Kidney glomerular epithelial cell (primary cell): ENCODE measurements around the gene MAP2K4.

Source experiments
- DNase-seq: peaks from one replicate; lab custom pipeline; 2025; lab: John Stamatoyannopoulos, UW

MAP2K4 gene

DNA sequence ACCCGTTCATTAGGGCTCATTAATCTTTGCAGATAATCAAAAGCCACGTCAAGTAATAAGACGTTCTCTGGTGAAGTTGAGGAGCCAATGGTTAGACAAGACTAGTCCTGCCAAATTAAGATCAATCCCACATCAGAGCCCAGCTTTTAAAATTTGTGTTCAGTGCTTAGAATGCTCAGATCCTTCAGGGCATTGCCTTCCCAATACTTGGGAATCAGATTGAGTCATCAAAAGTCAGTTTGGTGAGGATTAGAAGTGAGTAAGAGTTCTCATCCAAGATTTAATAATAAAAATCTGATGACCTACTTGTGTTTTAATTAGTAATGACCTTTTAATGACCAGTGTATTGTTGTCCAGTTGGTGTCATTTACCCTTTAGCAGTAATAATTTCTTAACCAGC, 19.8 kb downstream of the MAP2K4 start:
- no peak for DNase-seq

GRCh38 chr17:12041312-12041711, 20.6 kb downstream of the MAP2K4 start:
- peak; percentile 41 for DNase-seq

DNA sequence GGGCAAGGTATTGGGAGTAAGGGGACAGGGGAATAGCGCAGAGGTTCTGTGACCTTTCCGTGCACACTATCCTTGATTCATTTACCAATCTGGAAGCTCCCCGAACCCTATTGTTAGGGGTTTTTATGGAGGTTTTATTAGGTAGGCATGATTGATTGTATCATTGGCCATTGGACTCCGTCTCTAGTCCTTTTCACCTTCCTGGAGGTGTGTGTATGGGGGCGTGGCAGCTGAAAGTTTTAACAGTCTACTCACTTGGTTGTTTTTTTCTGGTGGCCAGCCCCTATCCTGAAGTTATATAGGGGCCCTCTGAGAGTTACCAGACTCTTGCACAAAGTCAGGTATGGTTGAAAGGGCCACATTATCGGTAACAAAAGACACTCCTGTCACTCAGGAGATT, 23.0 kb downstream of the MAP2K4 start:
- DNase-seq = no peak

DNA sequence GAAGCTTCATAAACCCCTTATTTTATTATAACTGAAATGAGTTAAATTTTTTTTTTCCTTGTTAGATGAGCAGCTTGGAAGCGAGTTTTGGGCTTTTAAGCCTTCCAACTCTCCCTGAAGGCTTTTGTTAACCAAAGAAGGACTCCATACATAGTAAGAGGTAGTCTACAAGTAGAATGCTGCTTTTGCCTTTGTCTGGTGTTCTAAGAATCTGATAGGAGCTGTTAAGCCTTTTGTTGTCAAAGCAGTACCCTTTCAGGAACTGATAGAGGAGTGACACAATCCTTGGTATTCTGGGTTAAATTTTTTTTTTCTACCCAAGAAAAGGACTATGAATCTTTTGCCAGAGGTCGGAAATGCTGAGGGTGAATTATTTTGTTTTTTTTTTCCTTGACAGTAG, 26.1 kb downstream of the MAP2K4 start:
- no peak for DNase-seq

GRCh38 chr17:12047681-12048376, 27.2 kb downstream of the MAP2K4 start:
- no peak for DNase-seq

DNA sequence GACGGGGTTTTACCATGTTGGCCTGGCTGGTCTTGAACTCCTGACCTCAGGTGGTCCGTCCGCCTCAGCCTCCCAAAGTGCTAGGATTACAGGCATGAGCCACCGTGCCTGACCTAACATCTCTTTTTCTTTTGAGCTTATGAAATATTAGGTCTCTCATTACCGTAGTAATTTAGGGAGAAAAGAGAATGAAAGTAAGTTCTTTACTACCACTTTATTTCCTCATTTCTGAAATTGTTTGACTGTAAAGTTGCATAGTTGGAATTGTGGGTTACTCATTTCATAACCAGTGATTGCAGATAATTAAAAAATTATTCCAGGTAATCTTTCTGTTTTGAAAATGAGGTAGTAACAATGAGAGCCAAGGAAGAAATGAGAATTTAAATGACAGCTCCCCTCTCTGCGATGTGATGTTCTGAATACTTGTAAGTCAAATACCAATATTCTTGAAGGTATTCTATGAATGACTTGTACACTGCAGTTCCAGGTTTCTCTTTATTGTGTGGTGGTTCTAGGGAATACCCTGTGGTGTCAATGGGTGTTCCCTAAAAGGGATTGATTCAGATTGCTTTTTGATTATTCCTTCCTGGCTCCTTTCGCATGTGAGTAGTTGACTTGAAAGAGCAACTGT, 28.3 kb downstream of the MAP2K4 start:
- DNase-seq = no peak

DNA sequence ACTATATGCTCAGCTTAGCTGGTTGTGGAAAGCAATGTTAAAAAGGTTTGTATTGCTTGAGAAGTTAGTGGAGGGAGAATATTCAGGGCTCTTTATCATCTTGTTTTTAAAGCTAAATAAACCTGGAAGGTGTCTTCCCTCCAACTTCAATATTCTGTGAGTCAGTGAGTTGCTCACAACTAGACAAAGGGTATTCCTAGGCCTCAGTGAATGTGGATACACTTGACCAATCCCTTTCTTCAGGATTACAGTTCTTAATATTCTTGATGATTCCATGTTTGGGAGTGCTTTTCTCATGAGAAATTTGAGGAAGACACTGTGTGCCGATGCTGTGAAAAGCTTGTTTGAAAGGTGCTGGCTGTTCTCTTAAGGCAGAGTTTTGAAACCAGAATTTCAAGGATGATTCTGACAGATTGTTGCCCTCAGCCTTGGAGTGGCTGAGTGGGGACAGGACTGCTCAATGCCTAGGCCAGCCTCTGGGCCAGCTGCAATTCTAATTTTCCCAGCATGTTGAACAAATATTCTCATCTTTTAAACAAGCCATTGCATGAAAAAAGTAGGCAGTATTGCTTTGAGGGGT, 30.1 kb downstream of the MAP2K4 start:
- DNase-seq = peak; percentile 51

GRCh38 chr17:12053552-12053951, 32.9 kb downstream of the MAP2K4 start:
- no peak for DNase-seq

GRCh38 chr17:12055889-12056288, 35.2 kb downstream of the MAP2K4 start:
- no peak for DNase-seq

- no peak for DNase-seq
Observed at GRCh38 chr17:12057520-12057919, 36.8 kb downstream of the MAP2K4 start.

GRCh38 chr17:12058535-12058934, 37.9 kb downstream of the MAP2K4 start:
- DNase-seq = no peak

DNA sequence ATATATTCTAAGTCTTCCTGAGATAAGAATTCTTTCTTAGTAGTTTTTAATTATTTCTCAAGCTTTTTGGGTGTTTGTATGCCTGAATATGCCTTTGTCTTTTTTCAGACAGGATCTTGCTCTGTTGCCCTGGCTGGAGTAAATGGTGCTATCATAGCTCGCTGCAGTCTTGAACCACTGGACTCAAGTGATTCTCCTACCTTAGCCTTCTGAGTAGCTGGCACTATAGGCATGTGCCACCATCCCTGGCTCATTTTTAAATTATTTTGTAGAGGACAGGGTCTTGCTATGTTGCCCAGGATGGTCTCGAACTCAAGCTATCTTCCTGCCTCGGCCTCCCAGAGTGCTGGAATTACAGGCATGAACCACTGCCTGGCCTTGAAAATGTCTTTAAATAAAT, 41.6 kb downstream of the MAP2K4 start:
- no peak for DNase-seq

- no peak for DNase-seq
Observed at GRCh38 chr17:12064395-12064794, 43.7 kb downstream of the MAP2K4 start.

DNA sequence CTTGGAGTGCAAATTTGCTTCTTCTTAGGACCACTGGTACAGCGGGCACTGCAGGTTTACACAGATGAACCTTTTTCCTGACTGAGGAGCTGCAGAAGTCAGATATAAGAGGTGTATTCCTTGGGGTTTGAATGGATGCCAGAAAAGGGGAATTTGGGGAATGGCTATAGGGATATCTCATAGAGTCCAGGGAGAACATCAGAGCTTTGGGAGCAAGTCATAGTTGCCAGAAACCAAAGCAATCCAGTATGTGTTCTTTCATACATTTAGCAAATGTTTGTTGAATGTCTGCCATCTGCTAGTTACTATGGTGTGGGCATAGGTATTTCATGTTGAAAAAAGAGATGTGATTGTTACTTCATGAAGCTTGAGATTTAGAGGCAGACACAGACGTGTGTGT, 46.8 kb downstream of the MAP2K4 start:
- DNase-seq = no peak

DNA sequence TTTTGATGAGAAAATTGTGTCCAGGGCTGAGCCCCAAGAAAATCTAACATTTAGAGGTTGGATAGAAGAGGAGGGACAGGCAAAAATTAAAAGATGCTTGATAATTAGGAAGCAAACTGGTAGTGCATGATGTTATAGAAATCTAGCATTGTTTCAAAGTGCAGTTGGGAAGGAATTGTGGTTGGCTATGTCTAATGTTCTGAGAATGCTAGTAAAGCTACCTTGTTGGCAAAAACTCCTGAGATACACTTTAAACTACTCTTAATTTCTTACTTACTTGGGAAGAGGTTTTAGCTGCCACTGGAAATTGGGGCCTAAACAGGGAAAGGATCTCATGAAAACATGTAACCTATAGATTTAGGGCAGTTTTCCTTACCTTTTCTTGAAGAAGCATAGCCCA, 48.3 kb downstream of the MAP2K4 start:
- no peak for DNase-seq

DNA sequence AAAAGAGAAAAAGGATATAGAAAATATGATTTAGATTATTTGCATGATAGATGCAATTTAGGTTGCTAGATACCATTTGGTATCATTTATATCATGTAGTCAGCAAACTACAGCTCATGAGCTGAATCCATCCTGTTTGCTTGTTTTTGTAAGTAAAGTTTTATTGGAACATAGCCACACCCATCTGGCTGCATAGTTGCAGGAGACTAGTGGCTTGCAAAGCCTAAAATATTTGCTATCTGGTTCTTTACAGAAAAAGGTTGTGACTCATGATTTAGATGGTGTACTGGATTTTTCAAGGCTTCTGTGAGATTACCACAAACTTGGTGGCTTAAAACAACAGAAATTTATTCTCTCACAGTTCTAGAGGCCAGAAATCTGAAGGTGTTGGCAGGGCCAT, 49.9 kb downstream of the MAP2K4 start:
- no peak for DNase-seq

DNA sequence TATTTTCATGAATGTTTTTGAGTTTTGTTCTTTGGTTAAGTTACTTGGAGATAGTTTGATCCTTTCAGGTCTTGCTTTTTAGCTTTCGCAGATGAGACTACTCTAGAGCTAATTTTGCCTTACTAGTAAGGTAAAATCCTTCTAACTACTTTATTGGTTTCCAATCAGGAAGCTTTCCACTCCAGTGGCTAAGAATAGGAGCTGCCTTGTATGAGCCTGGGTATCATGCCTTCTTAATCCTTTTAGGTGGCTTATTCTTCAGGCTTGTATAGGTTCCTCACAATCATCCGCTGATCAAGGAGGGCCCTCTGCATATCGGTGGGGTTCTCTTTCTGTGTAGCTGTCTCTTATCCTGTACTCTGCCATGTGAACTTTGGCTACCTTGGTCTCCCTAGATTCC, 53.7 kb downstream of the MAP2K4 start:
- DNase-seq = no peak

GRCh38 chr17:12077773-12078172, 57.1 kb downstream of the MAP2K4 start:
- DNase-seq = no peak

DNA sequence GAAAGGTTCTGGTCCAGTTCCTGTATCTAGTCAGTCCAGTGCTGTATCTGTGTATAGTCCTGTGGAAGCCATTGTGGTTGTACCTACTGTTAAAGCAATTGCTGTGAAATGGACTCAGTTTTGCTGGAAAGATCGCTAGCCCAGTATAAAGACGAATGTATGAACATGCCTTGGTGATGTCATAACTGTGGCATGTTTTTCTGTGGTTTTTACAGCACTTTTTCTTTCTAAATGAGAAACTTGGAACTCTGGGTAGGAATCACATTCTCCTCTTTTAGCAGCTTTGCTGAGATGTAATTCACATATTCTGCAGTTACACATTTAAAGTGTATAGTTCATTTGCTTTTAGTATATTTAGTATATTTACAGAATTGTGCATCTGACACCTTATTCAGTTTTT, 58.1 kb downstream of the MAP2K4 start:
- peak; percentile 88 for DNase-seq

- DNase-seq = no peak
Observed at GRCh38 chr17:12081720-12082119, 61.0 kb downstream of the MAP2K4 start.

DNA sequence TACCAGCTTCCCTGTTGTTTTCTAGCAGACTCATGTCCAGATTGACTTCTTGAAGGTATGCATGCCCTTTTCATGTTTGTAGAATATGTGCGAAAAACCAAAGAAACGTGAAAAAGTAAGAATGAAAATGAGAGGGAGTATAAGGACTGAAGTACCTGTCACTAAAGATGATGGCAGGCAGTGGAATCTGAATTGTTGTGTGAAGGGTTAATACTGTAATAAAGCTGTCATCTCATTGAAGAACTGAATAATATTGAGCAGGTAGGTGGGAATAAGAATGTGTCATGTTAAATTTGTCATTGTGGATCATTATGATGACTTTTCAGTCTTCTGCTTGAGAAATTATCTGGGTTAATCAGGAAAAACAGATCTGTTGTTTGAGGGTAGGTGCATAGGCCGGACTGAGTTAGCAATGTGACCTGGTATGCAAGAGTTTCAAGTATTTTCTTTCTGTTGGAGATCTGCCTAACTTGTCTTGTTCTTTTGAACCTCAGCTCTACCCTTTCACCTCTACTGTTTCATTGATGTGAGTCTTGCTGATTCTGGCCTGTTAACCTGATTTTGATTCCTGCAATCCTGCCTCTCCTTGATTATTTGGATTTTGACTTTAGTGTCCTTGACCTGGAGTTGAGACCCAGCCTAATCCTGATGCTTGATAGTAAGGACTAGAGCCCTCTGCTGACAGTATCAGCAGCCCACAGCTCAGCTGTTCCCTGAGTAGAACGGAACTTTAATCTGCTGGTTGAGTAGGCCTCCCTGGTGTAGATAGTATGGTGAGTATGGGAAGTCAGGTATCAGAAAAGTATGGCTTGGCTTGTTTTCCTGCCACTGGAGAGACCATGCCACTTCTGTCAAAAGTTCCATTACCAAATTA, 64.6 kb downstream of the MAP2K4 start:
- no peak for DNase-seq

- no peak for DNase-seq
Observed at GRCh38 chr17:12088035-12088434, 67.4 kb downstream of the MAP2K4 start.
